PC-9 (cell line): Measurements from ENCODE around the gene MORC1. TPM values are rescaled to one million over a fixed set of nuclear protein-coding genes. Genes with fewer than 3 reads are reported as not detected.

Experiments used
- BruUV-seq: library from RNA; stranded (reverse); fragments of 400-500 nt; replicated peaks from 2 replicates; lab custom pipeline; 2021; lab: Mats Ljungman, UMichigan
- CTCF ChIA-PET: fragments of 300-600 bp; sonication (Branson Sonifier 250); formaldehyde crosslinking; loops from one replicate; lab custom pipeline; 2022; ENCODE audit warnings: antibody characterized with exemption; lab: Charles Lee
- POLR2A ChIA-PET: fragments of 300-600 bp; sonication (Branson Sonifier 250); formaldehyde crosslinking; loops from one replicate; lab custom pipeline; 2022; ENCODE audit warnings: antibody characterized with exemption; ENCODE audit not compliant: unreplicated experiment; lab: Charles Lee
- DNase-seq, 2 experiments: peaks; one replicate each; pipeline versions ENCODE4 v3.0.0 to v3.0.0-alpha.2; 2015 to 2022; ENCODE audit warnings: mixed read lengths in 1 of 2
- H2AFZ ChIP-seq: fragments of 200-600 bp; sonication (generic); 2 replicates; pipeline ENCODE4 v1.8.1; 2017; ENCODE audit warnings: antibody characterized with exemption
- H3F3A ChIP-seq: fragments of 200-600 bp; sonication (generic); 2 replicates; pipeline ENCODE4 v1.8.1; 2017; ENCODE audit warnings: antibody characterized with exemption, mild to moderate bottlenecking, low read depth; ENCODE audit not compliant: insufficient read depth
- H3K27ac ChIP-seq: fragments of 200-600 bp; sonication (generic); 2 replicates; pipeline ENCODE4 v1.6.1; 2016; ENCODE audit warnings: mixed run types
- H3K27me3 ChIP-seq: fragments of 200-600 bp; sonication (generic); 2 replicates; pipeline ENCODE4 v1.6.1; 2016; ENCODE audit warnings: low read depth, mixed run types; ENCODE audit not compliant: insufficient read depth
- H3K36me3 ChIP-seq: fragments of 200-600 bp; sonication (generic); 2 replicates; pipeline ENCODE4 v1.6.1; 2016; ENCODE audit warnings: low read depth, mixed run types
- H3K4me1 ChIP-seq: fragments of 200-600 bp; sonication (generic); replicated peaks from 2 replicates; pipeline ENCODE4 v1.6.1; 2016; ENCODE audit warnings: mixed run types; ENCODE audit not compliant: insufficient read depth
- H3K4me2 ChIP-seq: fragments of 200-600 bp; sonication (generic); 2 replicates; pipeline ENCODE4 v1.6.1; 2017; ENCODE audit warnings: mixed run types
- H3K4me3 ChIP-seq: fragments of 200-600 bp; sonication (generic); 2 replicates; pipeline ENCODE4 v1.6.1; 2016; ENCODE audit warnings: mixed run types
- H3K79me2 ChIP-seq: fragments of 200-600 bp; sonication (generic); 2 replicates; pipeline ENCODE4 v1.6.1; 2017; ENCODE audit warnings: low read depth, mixed run types
- H3K9me2 ChIP-seq: fragments of 200-600 bp; sonication (generic); 2 replicates; pipeline ENCODE4 v1.8.1; 2017; ENCODE audit warnings: mild to moderate bottlenecking; ENCODE audit not compliant: insufficient read depth
- H3K9me3 ChIP-seq: fragments of 200-600 bp; sonication (generic); 2 replicates; pipeline ENCODE4 v1.8.1; 2016; ENCODE audit warnings: low read depth; ENCODE audit not compliant: insufficient read depth
- H4K20me1 ChIP-seq: fragments of 200-600 bp; sonication (generic); 2 replicates; pipeline ENCODE4 v1.8.1; 2017; ENCODE audit not compliant: insufficient read depth
- EZH2 ChIP-seq: fragments of 200-600 bp; sonication (generic); IDR thresholded peaks from 2 replicates; pipeline ENCODE4 v1.8.0; 2017; ENCODE audit warnings: antibody characterized with exemption, low read depth
- intact Hi-C: fragments of 100-400 bp; cut with micrococcal nuclease; formaldehyde crosslinking; loops from one replicate; pipeline ENCODE4 v1.10.0; 2022; ENCODE audit not compliant: unreplicated experiment
- total RNA-seq: library from RNA; stranded (reverse); gene quantifications from 2 replicates; pipeline ENCODE4 v1.2.3, GENCODE V29; 2021
- TF ChIP-seq, protein P1 (sequence below): fragments of 200-600 bp; sonication (generic); conservative IDR thresholded peaks from 2 replicates; pipeline ENCODE4 v1.6.1; 2017; ENCODE audit warnings: mixed run types, antibody characterized with exemption, mild to moderate bottlenecking, moderate library complexity

MORC1 gene
- total RNA-seq, 1 experiment from 2014 or later: not detected

DNA sequence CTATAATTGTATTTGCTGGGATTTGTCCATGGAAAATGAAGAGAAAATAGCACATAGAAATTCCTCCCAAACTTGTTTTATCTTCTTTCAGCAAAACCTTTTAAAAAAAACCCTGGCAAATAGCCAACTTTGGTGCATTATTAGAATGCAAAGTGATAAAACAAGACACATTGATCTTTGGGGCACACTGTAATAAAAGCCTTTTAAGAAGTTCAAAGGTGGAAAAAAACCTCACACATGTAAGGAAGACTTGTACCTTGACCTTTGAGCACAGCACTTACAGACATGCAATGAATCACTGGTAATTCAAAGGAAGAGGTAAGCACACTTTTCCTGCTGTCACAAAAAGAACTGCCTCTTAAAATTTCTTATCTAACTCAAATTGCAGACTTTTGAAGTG lies 8.0 kb upstream of the MORC1 start:
- H3K79me2 ChIP-seq: no peaks in the 10 kb centered on the region
- no TSS peak for BruUV-seq
- ChIA-PET POLR2A (no interaction called here), CTCF (no interaction called here)
- H3K27me3 ChIP-seq: no peaks in the 10 kb centered on the region
- no peak for TF ChIP-seq EZH2
- TF ChIP-seq, protein P1, sequence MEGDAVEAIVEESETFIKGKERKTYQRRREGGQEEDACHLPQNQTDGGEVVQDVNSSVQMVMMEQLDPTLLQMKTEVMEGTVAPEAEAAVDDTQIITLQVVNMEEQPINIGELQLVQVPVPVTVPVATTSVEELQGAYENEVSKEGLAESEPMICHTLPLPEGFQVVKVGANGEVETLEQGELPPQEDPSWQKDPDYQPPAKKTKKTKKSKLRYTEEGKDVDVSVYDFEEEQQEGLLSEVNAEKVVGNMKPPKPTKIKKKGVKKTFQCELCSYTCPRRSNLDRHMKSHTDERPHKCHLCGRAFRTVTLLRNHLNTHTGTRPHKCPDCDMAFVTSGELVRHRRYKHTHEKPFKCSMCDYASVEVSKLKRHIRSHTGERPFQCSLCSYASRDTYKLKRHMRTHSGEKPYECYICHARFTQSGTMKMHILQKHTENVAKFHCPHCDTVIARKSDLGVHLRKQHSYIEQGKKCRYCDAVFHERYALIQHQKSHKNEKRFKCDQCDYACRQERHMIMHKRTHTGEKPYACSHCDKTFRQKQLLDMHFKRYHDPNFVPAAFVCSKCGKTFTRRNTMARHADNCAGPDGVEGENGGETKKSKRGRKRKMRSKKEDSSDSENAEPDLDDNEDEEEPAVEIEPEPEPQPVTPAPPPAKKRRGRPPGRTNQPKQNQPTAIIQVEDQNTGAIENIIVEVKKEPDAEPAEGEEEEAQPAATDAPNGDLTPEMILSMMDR: no peak
- H3K27ac ChIP-seq: no peak overlapping the region
- no peaks in the 10 kb centered on the region for H3K4me1 ChIP-seq
- intact Hi-C loops: no loop called here
- no peaks in the 10 kb centered on the region for H4K20me1 ChIP-seq
- H3K4me3 ChIP-seq: no peak overlapping the region
- DNase-seq: no peak
- H3F3A ChIP-seq: no peaks in the 10 kb centered on the region
- no peak overlapping the region for H3K4me2 ChIP-seq
- no peak overlapping the region for H2AFZ ChIP-seq
- H3K9me3 ChIP-seq: no peaks in the 10 kb centered on the region
- no peaks in the 10 kb centered on the region for H3K9me2 ChIP-seq
- H3K36me3 ChIP-seq: no peaks in the 10 kb centered on the region

DNA sequence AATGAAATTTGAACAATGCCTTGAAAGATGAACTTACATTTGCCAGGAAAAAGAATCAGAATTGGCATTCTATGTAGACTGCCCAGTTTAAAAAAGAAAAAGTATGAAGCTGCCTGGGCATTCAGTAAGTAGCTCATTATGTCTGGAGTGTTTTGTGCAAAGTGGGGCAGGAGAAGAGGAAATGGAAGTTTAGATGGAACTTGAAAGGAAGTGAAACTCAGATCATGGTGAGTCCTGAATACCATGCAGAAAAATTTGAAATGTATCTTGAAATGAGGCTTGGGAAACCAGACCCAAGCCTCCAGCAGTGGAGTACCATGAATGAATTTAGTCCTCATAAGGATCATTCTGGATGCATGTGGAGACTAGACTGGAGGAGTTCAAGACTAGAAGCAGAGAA lies 4.8 kb upstream of the MORC1 start:
- no peaks in the 10 kb centered on the region for H3K4me1 ChIP-seq
- TF ChIP-seq, protein P1: no peak
- TF ChIP-seq EZH2: no peak
- ChIA-PET CTCF (no interaction called here), POLR2A (no interaction called here)
- no peaks in the 10 kb centered on the region for H3K9me3 ChIP-seq
- no peak overlapping the region for H3K4me3 ChIP-seq
- no peaks in the 10 kb centered on the region for H3K9me2 ChIP-seq
- H4K20me1 ChIP-seq: no peaks in the 10 kb centered on the region
- H3K27me3 ChIP-seq: no peaks in the 10 kb centered on the region; the same call in 1 of the 2 replicates
- no peak for DNase-seq
- no peaks in the 10 kb centered on the region for H3K79me2 ChIP-seq
- H3K36me3 ChIP-seq: no peaks in the 10 kb centered on the region
- H3F3A ChIP-seq: no peaks in the 10 kb centered on the region
- no peak overlapping the region for H3K4me2 ChIP-seq
- no TSS peak for BruUV-seq
- no peak overlapping the region for H2AFZ ChIP-seq
- H3K27ac ChIP-seq: no peak overlapping the region
- intact Hi-C loops: no loop called here

DNA sequence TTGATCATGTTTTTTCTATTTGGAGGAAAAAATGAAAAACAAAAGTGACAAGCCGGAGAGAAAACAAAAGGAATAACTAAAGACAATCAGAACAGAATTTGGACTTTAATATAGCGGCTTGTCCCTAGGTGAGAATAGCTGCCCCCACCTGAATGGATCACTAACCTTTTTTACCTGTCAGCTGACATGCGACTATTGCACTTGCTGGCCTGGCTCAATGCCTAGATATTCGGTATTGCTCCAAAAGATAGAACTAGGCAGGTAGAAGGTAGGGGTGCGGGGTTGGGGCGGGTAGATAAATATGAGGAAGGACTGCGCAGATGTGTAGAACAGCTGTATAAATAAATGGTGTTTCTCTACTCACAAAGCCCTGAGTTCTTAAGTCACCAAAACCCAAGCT lies 650 bp upstream of the MORC1 start:
- ChIA-PET POLR2A (no interaction called here), CTCF (no interaction called here)
- Histone ChIP-seq H3K9me2 (no peaks in the 10 kb centered on the region), H3K27me3 (no peaks in the 10 kb centered on the region; the same call in 1 of the 2 replicates), H3F3A (no peaks in the 10 kb centered on the region), H3K4me1 (no peaks in the 10 kb centered on the region), H3K4me3 (no peak overlapping the region), H4K20me1 (no peaks in the 10 kb centered on the region), H3K79me2 (no peaks in the 10 kb centered on the region), H3K9me3 (no peaks in the 10 kb centered on the region), H3K4me2 (no peak overlapping the region), H2AFZ (no peak overlapping the region), H3K27ac (no peak overlapping the region), H3K36me3 (no peaks in the 10 kb centered on the region)
- intact Hi-C loops: no loop called here
- TF ChIP-seq, protein P1: no peak
- TF ChIP-seq EZH2: no peak
- no peak for DNase-seq
- BruUV-seq: no TSS peak
